Measurements from ENCODE around the gene IER5L. TPM values are rescaled to one million over a fixed set of nuclear protein-coding genes. Genes with fewer than 3 reads are reported as not detected.

Gene IER5L
- total and polyA plus RNA-seq, 9 of the 15 experiments (the other 6 are each of a cell fraction or from before 2014, with no cell fraction given) = 0.14 to 11.9 (median 0.52) TPM

GRCh38 chr9:129175825-129176633 lies 2.0 kb downstream of the IER5L start (continued):
- peak; percentile 92 for TF ChIP-seq VEZF1 (CRISPR knock-in tag; IDR thresholded peaks at IDR 0.05)
- peak in 1 of 2 experiments; percentile 68 for TF ChIP-seq E2F6 (IDR thresholded peaks at IDR 0.05; ENCODE audit: borderline replicate concordance in 1 of 2, extremely low read depth in 1 of 2, insufficient read depth in 1 of 2, insufficient read length in 1 of 2, low read depth in 1 of 2, low read length in 1 of 2, poor library complexity in 1 of 2, severe bottlenecking in 1 of 2)
- TF ChIP-seq RBM34 (IDR thresholded peaks at IDR 0.05; ENCODE audit: borderline replicate concordance, insufficient read depth, low read length) = no peak
- TF ChIP-seq EP400 (IDR thresholded peaks at IDR 0.05) = peak; percentile 53; the same call in 1 of the 2 replicates
- TF ChIP-seq ZBTB5 (IDR thresholded peaks at IDR 0.05) = peak; percentile 98
- no peak for TF ChIP-seq ZNF592 (IDR thresholded peaks at IDR 0.05)
- no peak for TF ChIP-seq HDAC8 (tag; IDR thresholded peaks at IDR 0.05)
- no peak for TF ChIP-seq HSF4 (CRISPR knock-in tag; IDR thresholded peaks at IDR 0.05; ENCODE audit: borderline replicate concordance)
- no peak for TF ChIP-seq PYGO2 (tag; IDR thresholded peaks at IDR 0.05)
- no peak; the same call in 1 of the 2 replicates for TF ChIP-seq STAT5A (IDR thresholded peaks at IDR 0.05; ENCODE audit: borderline replicate concordance, low read length)
- TF ChIP-seq ZNF644 (tag; IDR thresholded peaks at IDR 0.05; ENCODE audit: low read depth) = no peak
- no peak for TF ChIP-seq ZKSCAN8 (CRISPR knock-in tag; IDR thresholded peaks at IDR 0.05)
- TF ChIP-seq CREB3L1 (IDR thresholded peaks at IDR 0.05; ENCODE audit: borderline replicate concordance, low read depth) = peak; percentile 81
- TF ChIP-seq MTA1 (IDR thresholded peaks at IDR 0.05; ENCODE audit: borderline replicate concordance) = no peak
- no peak for TF ChIP-seq ZNF224 (CRISPR knock-in tag; IDR thresholded peaks at IDR 0.05)
- TF ChIP-seq MCM5 (IDR thresholded peaks at IDR 0.05; ENCODE audit: low read depth) = no peak

Measured in K562 (cell line).